Thoracic aorta (tissue), 2 donors: ENCODE data around the gene CATSPERZ. TPM values are rescaled to one million over a fixed set of nuclear protein-coding genes. Genes with fewer than 3 reads are reported as not detected.
"Not testable (repeated sequence)": the region's sequence is repeated elsewhere in the genome, so short reads cannot be mapped to it uniquely, and the experiment has no call there.

Experiments used
- ATAC-seq: fragments of 150-250 bp; one replicate; pipeline ENCODE4 v1.8.0; 2017; ENCODE audit warnings: low read depth; ENCODE audit not compliant: insufficient number of reproducible peaks, low FRiP score
- DNase-seq: peaks from one replicate; pipeline ENCODE4 v3.0.0-alpha.2; 2020; ENCODE audit warnings: low spot score
- H3K27ac ChIP-seq, 2 donors: fragments of 200-600 bp; sonication (generic); 1 replicate in 1 of 2; 2 replicates in 1 of 2; pipeline ENCODE4 v1.5.1; 2016; ENCODE audit warnings: mild to moderate bottlenecking in 2 of 2, moderate library complexity in 2 of 2
- H3K27me3 ChIP-seq: fragments of 200-600 bp; sonication (generic); replicated peaks from 2 replicates; pipeline ENCODE4 v1.6.0; 2016; ENCODE audit warnings: mild to moderate bottlenecking; ENCODE audit not compliant: insufficient read depth
- H3K36me3 ChIP-seq: fragments of 200-600 bp; sonication (generic); one replicate; pipeline ENCODE4 v1.5.1; 2016
- H3K4me1 ChIP-seq, 2 donors: fragments of 200-600 bp; sonication (generic); 1 replicate in 1 of 2; 2 replicates in 1 of 2; pipeline versions ENCODE4 v1.5.1 to v1.6.0; 2016; ENCODE audit warnings: low read depth in 2 of 2, mild to moderate bottlenecking in 1 of 2; ENCODE audit not compliant: control insufficient read depth in 1 of 2
- H3K4me3 ChIP-seq: fragments of 200-600 bp; sonication (generic); 2 replicates; pipeline ENCODE4 v1.5.1; 2016; ENCODE audit warnings: mild to moderate bottlenecking
- H3K9me3 ChIP-seq: fragments of 200-600 bp; sonication (generic); 2 replicates; pipeline ENCODE4 v1.5.1; 2016
- total RNA-seq, 2 donors: library from RNA; depleted of rRNA; stranded (reverse); fragments of >200 nt; gene quantifications; one replicate each; pipeline versions ENCODE4 v1.1.0 to v1.2.3, GENCODE V29; 2016
- TF ChIP-seq, protein P1 (sequence below): fragments of 200-600 bp; sonication (generic); IDR thresholded peaks from one replicate; pipeline ENCODE4 v1.5.1; 2019; ENCODE audit warnings: antibody characterized with exemption

The CATSPERZ gene
- total RNA-seq, 2 donors from 2014 or later: not detected

- H3K4me3 ChIP-seq: peak overlapping the region; percentile 92
- H3K36me3 ChIP-seq: no peaks in the 10 kb centered on the region
- H3K4me1 ChIP-seq: peaks cover 0 to 20% of the 10 kb centered on the region in 2 donors
- TF ChIP-seq, protein P1, sequence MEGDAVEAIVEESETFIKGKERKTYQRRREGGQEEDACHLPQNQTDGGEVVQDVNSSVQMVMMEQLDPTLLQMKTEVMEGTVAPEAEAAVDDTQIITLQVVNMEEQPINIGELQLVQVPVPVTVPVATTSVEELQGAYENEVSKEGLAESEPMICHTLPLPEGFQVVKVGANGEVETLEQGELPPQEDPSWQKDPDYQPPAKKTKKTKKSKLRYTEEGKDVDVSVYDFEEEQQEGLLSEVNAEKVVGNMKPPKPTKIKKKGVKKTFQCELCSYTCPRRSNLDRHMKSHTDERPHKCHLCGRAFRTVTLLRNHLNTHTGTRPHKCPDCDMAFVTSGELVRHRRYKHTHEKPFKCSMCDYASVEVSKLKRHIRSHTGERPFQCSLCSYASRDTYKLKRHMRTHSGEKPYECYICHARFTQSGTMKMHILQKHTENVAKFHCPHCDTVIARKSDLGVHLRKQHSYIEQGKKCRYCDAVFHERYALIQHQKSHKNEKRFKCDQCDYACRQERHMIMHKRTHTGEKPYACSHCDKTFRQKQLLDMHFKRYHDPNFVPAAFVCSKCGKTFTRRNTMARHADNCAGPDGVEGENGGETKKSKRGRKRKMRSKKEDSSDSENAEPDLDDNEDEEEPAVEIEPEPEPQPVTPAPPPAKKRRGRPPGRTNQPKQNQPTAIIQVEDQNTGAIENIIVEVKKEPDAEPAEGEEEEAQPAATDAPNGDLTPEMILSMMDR: no peak
- no peak for ATAC-seq
- no peak overlapping the region for H3K27ac ChIP-seq
- H3K27me3 ChIP-seq: no peaks in the 10 kb centered on the region
- no peaks in the 10 kb centered on the region for H3K9me3 ChIP-seq
- no peak for DNase-seq
These were observed 6.9 kb downstream of the CATSPERZ start for GRCh38 chr11:64306876-64307622.

GRCh38 chr11:64307795-64308194 is 7.6 kb downstream of the CATSPERZ start:
- not testable (repeated sequence) for H3K9me3 ChIP-seq, H3K27me3 ChIP-seq, DNase-seq, H3K36me3 ChIP-seq, H3K4me3 ChIP-seq, ATAC-seq, H3K27ac ChIP-seq
- H3K4me1 ChIP-seq: peaks cover 0 to 20% of the 10 kb centered on the region in 2 donors

GRCh38 chr11:64312947-64313346 is 12.8 kb downstream of the CATSPERZ start:
- ATAC-seq (no peak), DNase-seq (no peak)
- peaks cover 4 to 11% of the 10 kb centered on the region in 2 donors for H3K4me1 ChIP-seq
- no peaks in the 10 kb centered on the region for H3K9me3 ChIP-seq
- H3K36me3 ChIP-seq: peaks cover 3% of the 10 kb centered on the region
- no peaks in the 10 kb centered on the region for H3K27me3 ChIP-seq
- peak overlapping the region in 1 of 2 donors; percentile 24 for H3K27ac ChIP-seq
- TF ChIP-seq, protein P1: no peak
- H3K4me3 ChIP-seq: no peak overlapping the region

- no peaks in the 10 kb centered on the region for H3K9me3 ChIP-seq
- no peak for DNase-seq
- peak overlapping the region in 1 of 2 donors; percentile 24 for H3K27ac ChIP-seq
- peaks cover 4 to 11% of the 10 kb centered on the region in 2 donors for H3K4me1 ChIP-seq
- TF ChIP-seq, protein P1: no peak
- no peak for ATAC-seq
- peaks cover 3% of the 10 kb centered on the region for H3K36me3 ChIP-seq
- no peak overlapping the region for H3K4me3 ChIP-seq
- no peaks in the 10 kb centered on the region for H3K27me3 ChIP-seq
These were observed 13.5 kb downstream of the CATSPERZ start for GRCh38 chr11:64313491-64314145.

GRCh38 chr11:64314146-64314804 is 14.1 kb downstream of the CATSPERZ start:
- Histone ChIP-seq H3K9me3 (no peaks in the 10 kb centered on the region), H3K27me3 (no peaks in the 10 kb centered on the region), H3K27ac (peak overlapping the region in 1 of 2 donors; percentile 24), H3K36me3 (peaks cover 3% of the 10 kb centered on the region), H3K4me3 (no peak overlapping the region), H3K4me1 (peaks cover 8 to 16% of the 10 kb centered on the region in 2 donors)
- no peak for DNase-seq
- no peak for ATAC-seq
- TF ChIP-seq, protein P1: no peak
